ENCODE measurements around the gene E2F1. TPM values are rescaled to one million over a fixed set of nuclear protein-coding genes. Genes with fewer than 3 reads are reported as not detected.
"Not testable (repeated sequence)": the region's sequence is repeated elsewhere in the genome, so short reads cannot be mapped to it uniquely, and the experiment has no call there.

Gene E2F1
- total and polyA plus RNA-seq, 2 experiments from 2014 or later, result 12.1 to 42.6 TPM

DNA sequence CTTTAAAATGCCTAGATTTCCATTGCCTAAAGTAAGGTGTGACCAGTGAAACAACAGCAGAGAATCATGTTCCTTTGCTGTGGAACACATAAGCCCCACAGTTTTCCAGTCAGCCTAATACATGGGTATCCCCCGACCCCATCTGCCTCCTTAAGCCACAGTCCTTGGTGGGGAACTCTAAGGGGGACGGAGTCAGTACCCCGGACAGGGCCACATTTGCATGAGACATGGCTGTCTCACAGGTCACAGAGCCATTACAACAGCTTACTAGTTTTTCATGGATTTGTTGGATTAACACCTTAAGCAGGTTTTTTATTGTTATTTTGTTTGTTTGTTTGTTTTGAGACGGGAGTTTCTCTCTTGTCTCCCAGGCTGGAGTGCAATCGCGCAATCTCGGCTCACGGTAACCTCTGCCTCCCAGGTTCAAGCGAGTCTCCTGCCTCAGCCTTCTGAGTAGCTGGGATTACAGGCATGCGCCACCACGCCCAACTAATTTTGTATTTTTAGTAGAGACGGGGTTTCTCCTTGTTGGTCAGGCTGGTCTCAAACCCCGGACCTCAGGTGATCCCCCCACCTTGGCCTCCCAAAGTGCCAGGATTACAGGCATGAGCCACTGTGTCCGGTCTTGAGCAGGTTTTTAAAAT is 39.1 kb downstream of the E2F1 start:
- not testable (repeated sequence) for H3K4me3 Mint-ChIP-seq; H4K20me1 ChIP-seq (replicated peaks; ENCODE audit: insufficient read depth); H3K4me1 Mint-ChIP-seq; H3K27me3 Mint-ChIP-seq (ENCODE audit: insufficient read depth, low read depth, poor library complexity); H3K4me3 ChIP-seq; H3K27me3 ChIP-seq (ENCODE audit: insufficient read depth); H3F3A ChIP-seq (replicated peaks; ENCODE audit: low read depth); H3K79me2 ChIP-seq (replicated peaks; ENCODE audit: insufficient read depth); H3K4me2 ChIP-seq; H3K9me2 ChIP-seq (ENCODE audit: insufficient read depth); H3K27ac ChIP-seq (ENCODE audit: low read depth); H3K4me1 ChIP-seq (ENCODE audit: insufficient read depth); H3K9me3 Mint-ChIP-seq; H3K36me3 ChIP-seq (ENCODE audit: insufficient read depth); H3K27ac Mint-ChIP-seq; H2AFZ ChIP-seq
- TF ChIP-seq, protein P1, sequence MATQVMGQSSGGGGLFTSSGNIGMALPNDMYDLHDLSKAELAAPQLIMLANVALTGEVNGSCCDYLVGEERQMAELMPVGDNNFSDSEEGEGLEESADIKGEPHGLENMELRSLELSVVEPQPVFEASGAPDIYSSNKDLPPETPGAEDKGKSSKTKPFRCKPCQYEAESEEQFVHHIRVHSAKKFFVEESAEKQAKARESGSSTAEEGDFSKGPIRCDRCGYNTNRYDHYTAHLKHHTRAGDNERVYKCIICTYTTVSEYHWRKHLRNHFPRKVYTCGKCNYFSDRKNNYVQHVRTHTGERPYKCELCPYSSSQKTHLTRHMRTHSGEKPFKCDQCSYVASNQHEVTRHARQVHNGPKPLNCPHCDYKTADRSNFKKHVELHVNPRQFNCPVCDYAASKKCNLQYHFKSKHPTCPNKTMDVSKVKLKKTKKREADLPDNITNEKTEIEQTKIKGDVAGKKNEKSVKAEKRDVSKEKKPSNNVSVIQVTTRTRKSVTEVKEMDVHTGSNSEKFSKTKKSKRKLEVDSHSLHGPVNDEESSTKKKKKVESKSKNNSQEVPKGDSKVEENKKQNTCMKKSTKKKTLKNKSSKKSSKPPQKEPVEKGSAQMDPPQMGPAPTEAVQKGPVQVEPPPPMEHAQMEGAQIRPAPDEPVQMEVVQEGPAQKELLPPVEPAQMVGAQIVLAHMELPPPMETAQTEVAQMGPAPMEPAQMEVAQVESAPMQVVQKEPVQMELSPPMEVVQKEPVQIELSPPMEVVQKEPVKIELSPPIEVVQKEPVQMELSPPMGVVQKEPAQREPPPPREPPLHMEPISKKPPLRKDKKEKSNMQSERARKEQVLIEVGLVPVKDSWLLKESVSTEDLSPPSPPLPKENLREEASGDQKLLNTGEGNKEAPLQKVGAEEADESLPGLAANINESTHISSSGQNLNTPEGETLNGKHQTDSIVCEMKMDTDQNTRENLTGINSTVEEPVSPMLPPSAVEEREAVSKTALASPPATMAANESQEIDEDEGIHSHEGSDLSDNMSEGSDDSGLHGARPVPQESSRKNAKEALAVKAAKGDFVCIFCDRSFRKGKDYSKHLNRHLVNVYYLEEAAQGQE (IDR thresholded peaks at IDR 0.05; ENCODE audit: unreplicated experiment), result peak; percentile 82
- peaks cover 14% of the 10 kb centered on the region; the same call in 2 of the 3 replicates for H3K36me3 Mint-ChIP-seq (ENCODE audit: low read depth)
- DNase-seq (ENCODE audit: low spot score) (peak; percentile 72), ATAC-seq (peak; percentile 91)

DNA sequence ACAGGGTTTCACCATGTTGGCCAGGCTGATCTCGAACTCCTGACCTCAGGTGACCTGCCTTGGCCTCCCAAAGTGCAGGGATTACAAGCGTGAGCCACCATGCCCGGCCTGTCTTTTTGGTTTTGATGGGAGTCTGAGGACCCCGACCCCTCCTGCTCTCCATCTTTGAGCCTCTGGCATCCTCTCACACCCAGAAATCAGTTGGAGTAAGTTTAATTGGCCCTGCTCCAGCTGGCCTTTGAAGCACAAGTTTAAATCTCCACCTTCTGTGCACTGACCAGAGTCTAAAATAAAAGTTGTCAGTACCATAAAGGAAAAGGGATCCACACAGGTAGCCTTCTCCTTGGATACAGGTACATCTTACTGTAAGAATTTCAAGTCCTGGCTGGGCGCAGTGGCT is 40.0 kb downstream of the E2F1 start:
- ATAC-seq (no peak), DNase-seq (ENCODE audit: low spot score) (no peak)
- no peaks in the 10 kb centered on the region for H3K79me2 ChIP-seq (replicated peaks; ENCODE audit: insufficient read depth)
- H3K4me2 ChIP-seq, result no peak overlapping the region
- no peaks in the 10 kb centered on the region; the same call in 1 of the 2 replicates for H3K4me1 ChIP-seq (ENCODE audit: insufficient read depth)
- no peaks in the 10 kb centered on the region for H3K9me2 ChIP-seq (ENCODE audit: insufficient read depth)
- H3K4me3 Mint-ChIP-seq, result no peak overlapping the region
- H3K27me3 Mint-ChIP-seq (ENCODE audit: insufficient read depth, low read depth, poor library complexity), result peaks cover 2% of the 10 kb centered on the region
- H3F3A ChIP-seq (replicated peaks; ENCODE audit: low read depth), result no peaks in the 10 kb centered on the region
- H3K4me1 Mint-ChIP-seq, result peaks cover 5% of the 10 kb centered on the region; the same call in 2 of the 3 replicates
- peaks cover 3% of the 10 kb centered on the region; the same call in 1 of the 2 replicates for H4K20me1 ChIP-seq (replicated peaks; ENCODE audit: insufficient read depth)
- H2AFZ ChIP-seq, result no peak overlapping the region
- no peaks in the 10 kb centered on the region for H3K27me3 ChIP-seq (ENCODE audit: insufficient read depth)
- H3K27ac Mint-ChIP-seq, result no peak overlapping the region
- peaks cover 15% of the 10 kb centered on the region for H3K36me3 Mint-ChIP-seq (ENCODE audit: low read depth)
- H3K27ac ChIP-seq (ENCODE audit: low read depth), result no peak overlapping the region
- H3K36me3 ChIP-seq (ENCODE audit: insufficient read depth), result no peaks in the 10 kb centered on the region
- no peaks in the 10 kb centered on the region for H3K9me3 Mint-ChIP-seq
- H3K4me3 ChIP-seq, result no peak overlapping the region
- TF ChIP-seq CREB1 (CRISPR knock-in tag; IDR thresholded peaks at IDR 0.05; ENCODE audit: low read depth), result no peak
- TF ChIP-seq, protein P1 (IDR thresholded peaks at IDR 0.05; ENCODE audit: unreplicated experiment), result no peak
- TF ChIP-seq STAT1 (IDR thresholded peaks at IDR 0.05; ENCODE audit: unreplicated experiment), result no peak
- no peak for TF ChIP-seq NANOG (IDR thresholded peaks at IDR 0.05; ENCODE audit: borderline replicate concordance)
- no peak for TF ChIP-seq POLR2AphosphoS5 (IDR thresholded peaks at IDR 0.05; ENCODE audit: low read depth)
- TF ChIP-seq ZNF114 (CRISPR knock-in tag; IDR thresholded peaks at IDR 0.05), result no peak
- no peak for TF ChIP-seq JUNB (IDR thresholded peaks at IDR 0.05; ENCODE audit: unreplicated experiment)
- TF ChIP-seq, protein P2, sequence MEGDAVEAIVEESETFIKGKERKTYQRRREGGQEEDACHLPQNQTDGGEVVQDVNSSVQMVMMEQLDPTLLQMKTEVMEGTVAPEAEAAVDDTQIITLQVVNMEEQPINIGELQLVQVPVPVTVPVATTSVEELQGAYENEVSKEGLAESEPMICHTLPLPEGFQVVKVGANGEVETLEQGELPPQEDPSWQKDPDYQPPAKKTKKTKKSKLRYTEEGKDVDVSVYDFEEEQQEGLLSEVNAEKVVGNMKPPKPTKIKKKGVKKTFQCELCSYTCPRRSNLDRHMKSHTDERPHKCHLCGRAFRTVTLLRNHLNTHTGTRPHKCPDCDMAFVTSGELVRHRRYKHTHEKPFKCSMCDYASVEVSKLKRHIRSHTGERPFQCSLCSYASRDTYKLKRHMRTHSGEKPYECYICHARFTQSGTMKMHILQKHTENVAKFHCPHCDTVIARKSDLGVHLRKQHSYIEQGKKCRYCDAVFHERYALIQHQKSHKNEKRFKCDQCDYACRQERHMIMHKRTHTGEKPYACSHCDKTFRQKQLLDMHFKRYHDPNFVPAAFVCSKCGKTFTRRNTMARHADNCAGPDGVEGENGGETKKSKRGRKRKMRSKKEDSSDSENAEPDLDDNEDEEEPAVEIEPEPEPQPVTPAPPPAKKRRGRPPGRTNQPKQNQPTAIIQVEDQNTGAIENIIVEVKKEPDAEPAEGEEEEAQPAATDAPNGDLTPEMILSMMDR (conservative IDR thresholded peaks at IDR 0.05; ENCODE audit: low read depth in 2 of 2), result no peak
- no peak for TF ChIP-seq EZH2phosphoT487 (IDR thresholded peaks at IDR 0.05; ENCODE audit: unreplicated experiment)
- TF ChIP-seq EZH2 (IDR thresholded peaks at IDR 0.05; ENCODE audit: low read depth, unreplicated experiment), result no peak
